ENCODE results near the gene AHI1. TPM values are rescaled to one million over a fixed set of nuclear protein-coding genes. Genes with fewer than 3 reads are reported as not detected.

AHI1 gene
- total RNA-seq: 10 to 100 TPM; 24.2 to 29.7 TPM

DNA sequence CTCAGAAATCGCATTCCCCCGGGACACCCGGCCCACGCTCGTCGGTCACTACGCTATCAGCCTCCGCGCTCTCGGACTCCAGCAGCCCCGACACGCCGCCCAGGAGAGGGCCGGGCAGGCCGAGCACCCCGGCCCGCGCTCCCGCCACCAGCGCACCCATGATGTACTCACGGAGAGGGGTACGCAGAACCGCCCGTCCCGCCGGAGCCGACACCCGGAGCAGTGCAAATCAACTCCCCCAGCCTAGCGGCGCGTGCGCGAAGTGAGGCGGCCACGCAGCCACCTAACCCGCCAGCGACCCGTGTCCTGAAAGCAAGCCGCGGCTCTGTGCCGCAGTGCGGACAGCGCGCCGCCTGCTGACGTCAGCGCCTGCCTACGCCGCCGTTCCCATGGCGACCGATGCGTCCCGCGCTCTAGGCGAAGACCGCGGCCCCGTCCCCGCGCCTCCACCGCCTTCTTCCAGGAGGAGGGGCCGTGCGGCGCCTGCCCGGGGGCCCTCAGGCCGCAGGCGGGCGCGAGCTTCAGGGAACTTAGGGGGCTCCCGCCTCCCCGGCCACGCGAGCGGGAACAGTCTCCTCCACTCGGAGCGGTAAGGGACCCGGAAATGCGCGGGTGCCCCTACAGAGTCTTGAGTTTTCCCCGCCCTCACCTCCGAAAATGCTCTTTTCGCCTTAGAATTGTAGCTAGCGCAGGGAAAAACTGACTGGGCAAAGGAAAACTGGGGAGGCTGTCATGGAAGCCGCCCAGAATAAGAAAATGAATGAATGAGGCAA is at the start of gene AHI1:
Gene AHI1, minus strand, starts transcription at position 329 of the 773 bp plus-strand sequence. CDS start 5,503 bp downstream, outside the sequence.
- no peaks in the 10 kb centered on the region for H3K27me3 Mint-ChIP-seq

GRCh38 chr6:135546680-135547418 is 49.3 kb upstream of the AHI1 start:
- no peak for ATAC-seq (replicated peaks)
- no peaks in the 10 kb centered on the region for H3K4me1 Mint-ChIP-seq
- no peak overlapping the region for H3K27ac Mint-ChIP-seq
- H3K36me3 Mint-ChIP-seq (ENCODE audit: low read depth): no peaks in the 10 kb centered on the region
- no peak overlapping the region for H3K4me3 Mint-ChIP-seq
- H3K9me3 Mint-ChIP-seq: no peaks in the 10 kb centered on the region
- peaks cover 12% of the 10 kb centered on the region for H3K27me3 Mint-ChIP-seq

More for the DNA sequence above, at the start of gene AHI1:
- Mint-ChIP-seq H3K27ac (no peak within 1 kb of the TSS), H3K4me3 (no peak within 1 kb of the TSS), H3K36me3 (ENCODE audit: low read depth) (peaks cover 31% of the 10 kb centered on the region), H3K4me1 (peaks cover 5% of the 10 kb centered on the region), H3K9me3 (no peaks in the 10 kb centered on the region)
- peak; percentile 87 for ATAC-seq (replicated peaks)

GRCh38 chr6:135546206-135546605 is 48.7 kb upstream of the AHI1 start:
- H3K27ac Mint-ChIP-seq: no peak overlapping the region
- no peak overlapping the region for H3K4me3 Mint-ChIP-seq
- no peak for ATAC-seq (replicated peaks)
- no peaks in the 10 kb centered on the region for H3K9me3 Mint-ChIP-seq
- H3K27me3 Mint-ChIP-seq: peaks cover 17% of the 10 kb centered on the region
- no peaks in the 10 kb centered on the region for H3K36me3 Mint-ChIP-seq (ENCODE audit: low read depth)
- no peaks in the 10 kb centered on the region for H3K4me1 Mint-ChIP-seq

DNA sequence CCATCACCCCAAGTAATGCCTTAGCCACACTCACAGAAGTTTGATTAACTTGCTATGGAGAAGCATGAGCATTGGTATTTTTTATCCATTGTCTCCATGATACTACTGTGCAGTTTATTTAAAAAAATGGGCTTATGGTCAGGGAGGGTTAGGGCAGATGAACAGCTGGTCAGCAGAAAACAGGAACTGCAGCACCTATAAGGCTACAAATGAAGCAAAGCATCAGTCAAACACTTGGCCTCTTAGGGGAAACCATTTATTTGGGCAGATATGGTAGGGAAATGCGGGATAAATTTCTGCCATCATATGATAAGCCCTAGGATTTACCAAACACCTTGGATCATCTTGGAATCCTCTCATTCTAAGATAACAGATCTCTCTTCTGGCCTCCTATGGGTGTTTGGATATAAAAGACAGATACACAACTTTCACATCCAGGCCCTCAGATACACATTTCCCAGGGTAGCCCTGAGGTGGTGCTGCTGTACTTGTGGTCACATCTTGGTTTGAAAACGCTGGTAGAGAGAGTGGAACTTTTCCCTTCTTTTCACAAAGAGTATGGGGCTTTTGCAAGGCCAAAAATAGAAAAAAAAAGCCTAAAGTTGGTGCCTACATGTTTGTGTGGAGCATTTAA is 42.8 kb upstream of the AHI1 start:
- peaks cover 26% of the 10 kb centered on the region for H3K27me3 Mint-ChIP-seq
- no peaks in the 10 kb centered on the region for H3K9me3 Mint-ChIP-seq
- peaks cover 9% of the 10 kb centered on the region for H3K4me1 Mint-ChIP-seq
- H3K4me3 Mint-ChIP-seq: no peak overlapping the region
- no peak overlapping the region for H3K27ac Mint-ChIP-seq
- no peak for ATAC-seq (replicated peaks)
- H3K36me3 Mint-ChIP-seq (ENCODE audit: low read depth): no peaks in the 10 kb centered on the region

DNA sequence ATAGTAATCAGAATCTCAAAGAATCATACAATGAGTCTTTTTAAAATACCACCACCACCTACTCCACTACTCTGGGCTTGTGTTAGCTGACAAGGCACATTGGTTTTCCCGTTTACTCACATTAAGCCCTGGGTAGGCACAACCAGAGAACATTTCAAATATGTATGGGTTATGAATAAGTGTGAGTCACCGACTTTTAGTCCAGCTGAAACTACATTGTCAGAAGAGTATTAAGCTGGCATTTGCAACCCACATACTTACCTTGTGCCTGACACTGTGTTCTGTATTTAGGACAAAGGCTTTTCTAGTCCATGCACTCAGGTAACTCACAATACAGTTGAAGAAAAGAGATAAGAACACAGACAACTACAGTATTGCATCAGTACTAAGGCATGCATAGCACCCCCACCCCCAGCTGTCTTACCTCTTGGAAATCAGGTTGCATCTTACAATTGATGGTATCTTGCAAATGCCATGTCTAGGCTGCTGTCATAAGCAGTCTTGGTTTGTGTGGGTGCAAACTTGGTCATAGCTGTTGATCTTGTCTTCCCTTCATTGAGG is 40.3 kb upstream of the AHI1 start:
- H3K27ac Mint-ChIP-seq: no peak overlapping the region
- H3K27me3 Mint-ChIP-seq: peaks cover 18% of the 10 kb centered on the region
- no peaks in the 10 kb centered on the region for H3K9me3 Mint-ChIP-seq
- H3K36me3 Mint-ChIP-seq (ENCODE audit: low read depth): no peaks in the 10 kb centered on the region
- H3K4me3 Mint-ChIP-seq: peak overlapping the region; percentile 17
- ATAC-seq (replicated peaks): peak; percentile 97
- peaks cover 9% of the 10 kb centered on the region for H3K4me1 Mint-ChIP-seq

GRCh38 chr6:135535989-135536414 is 38.5 kb upstream of the AHI1 start:
- H3K27ac Mint-ChIP-seq: no peak overlapping the region
- H3K36me3 Mint-ChIP-seq (ENCODE audit: low read depth): no peaks in the 10 kb centered on the region
- no peak overlapping the region for H3K4me3 Mint-ChIP-seq
- no peaks in the 10 kb centered on the region for H3K9me3 Mint-ChIP-seq
- peaks cover 9% of the 10 kb centered on the region for H3K27me3 Mint-ChIP-seq
- ATAC-seq (replicated peaks): no peak
- peaks cover 9% of the 10 kb centered on the region for H3K4me1 Mint-ChIP-seq

DNA sequence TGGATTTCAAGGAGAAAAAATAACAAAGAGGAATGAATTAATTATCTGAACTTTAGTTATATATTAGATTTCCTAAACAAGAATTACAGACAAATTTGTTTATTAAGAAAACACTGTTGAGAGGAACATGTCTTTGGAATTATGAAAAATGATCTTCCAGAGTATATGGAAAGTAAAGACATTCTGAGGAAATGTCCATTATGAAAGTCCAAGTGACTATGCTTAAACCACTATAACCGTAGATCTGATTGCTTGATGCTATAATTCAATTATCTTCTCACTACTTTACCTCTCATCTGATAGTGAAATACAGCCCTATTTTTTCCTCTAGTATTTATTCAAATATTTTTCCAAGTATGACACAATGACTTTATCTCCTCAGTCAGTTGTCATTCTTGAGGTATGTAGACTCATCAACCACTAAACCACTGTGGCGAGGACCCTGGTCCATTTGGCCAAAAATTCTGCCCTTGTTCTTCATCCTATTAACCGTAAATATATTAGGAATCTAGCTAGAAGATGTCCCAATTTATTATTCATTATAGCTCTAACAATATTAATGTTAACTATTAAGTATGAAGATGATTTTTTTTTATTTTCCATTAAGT is 37.3 kb upstream of the AHI1 start:
- Mint-ChIP-seq H3K27me3 (peaks cover 4% of the 10 kb centered on the region), H3K36me3 (ENCODE audit: low read depth) (no peaks in the 10 kb centered on the region), H3K4me3 (no peak overlapping the region), H3K9me3 (no peaks in the 10 kb centered on the region), H3K27ac (no peak overlapping the region), H3K4me1 (peaks cover 9% of the 10 kb centered on the region)
- no peak for ATAC-seq (replicated peaks)

GRCh38 chr6:135532559-135532958 is 35.0 kb upstream of the AHI1 start:
- ATAC-seq (replicated peaks): no peak

GRCh38 chr6:135531954-135532490 is 34.5 kb upstream of the AHI1 start:
- Mint-ChIP-seq H3K36me3 (ENCODE audit: low read depth) (no peaks in the 10 kb centered on the region), H3K4me3 (no peak overlapping the region), H3K9me3 (no peaks in the 10 kb centered on the region), H3K27ac (no peak overlapping the region), H3K27me3 (no peaks in the 10 kb centered on the region), H3K4me1 (no peaks in the 10 kb centered on the region)
- ATAC-seq (replicated peaks): no peak

More at GRCh38 chr6:135532559-135532958, 35.0 kb upstream of the AHI1 start:
- peaks cover 1% of the 10 kb centered on the region for H3K4me1 Mint-ChIP-seq
- no peak overlapping the region for H3K27ac Mint-ChIP-seq
- H3K27me3 Mint-ChIP-seq: no peaks in the 10 kb centered on the region
- H3K36me3 Mint-ChIP-seq (ENCODE audit: low read depth): no peaks in the 10 kb centered on the region
- no peak overlapping the region for H3K4me3 Mint-ChIP-seq
- no peaks in the 10 kb centered on the region for H3K9me3 Mint-ChIP-seq

DNA sequence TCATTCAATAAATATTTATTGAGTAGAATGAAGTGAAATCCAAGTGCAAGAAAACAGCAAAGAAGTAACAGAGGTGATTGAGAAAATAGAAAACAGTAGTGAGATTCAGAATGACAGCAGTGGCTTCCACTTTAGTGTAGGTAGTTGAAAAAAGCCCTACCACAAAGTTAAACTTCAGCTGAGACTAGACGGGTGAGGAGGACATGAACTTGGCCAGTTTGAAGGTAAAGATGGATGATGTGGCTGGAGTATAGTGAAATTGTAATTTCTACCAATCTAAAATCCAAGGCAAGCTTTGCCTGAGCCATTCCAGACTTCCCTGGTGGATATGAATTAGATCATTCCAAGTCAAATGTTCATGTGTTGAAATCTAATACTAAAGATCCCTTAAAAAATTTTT is 32.6 kb upstream of the AHI1 start:
- H3K4me3 Mint-ChIP-seq: no peak overlapping the region
- no peaks in the 10 kb centered on the region for H3K27me3 Mint-ChIP-seq
- no peak for ATAC-seq (replicated peaks)
- H3K27ac Mint-ChIP-seq: no peak overlapping the region
- H3K9me3 Mint-ChIP-seq: no peaks in the 10 kb centered on the region
- H3K36me3 Mint-ChIP-seq (ENCODE audit: low read depth): no peaks in the 10 kb centered on the region
- H3K4me1 Mint-ChIP-seq: no peaks in the 10 kb centered on the region

DNA sequence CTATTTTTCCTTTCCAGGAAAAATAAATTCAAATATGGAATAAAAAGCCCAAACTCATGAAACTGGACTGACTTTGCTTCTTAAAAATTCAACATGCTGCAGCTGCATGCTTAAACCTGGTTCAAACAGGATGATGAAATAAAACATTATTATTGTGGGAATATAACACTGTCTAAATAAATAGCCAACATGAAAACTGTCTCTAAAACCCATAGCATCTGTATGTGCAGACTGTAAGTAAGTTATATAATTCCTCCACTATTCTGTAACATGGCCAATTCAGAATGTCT is 30.4 kb upstream of the AHI1 start:
- Mint-ChIP-seq H3K27ac (no peak overlapping the region), H3K9me3 (no peaks in the 10 kb centered on the region), H3K4me1 (no peaks in the 10 kb centered on the region), H3K4me3 (no peak overlapping the region), H3K27me3 (no peaks in the 10 kb centered on the region), H3K36me3 (ENCODE audit: low read depth) (no peaks in the 10 kb centered on the region)
- no peak for ATAC-seq (replicated peaks)

GRCh38 chr6:135527116-135527959 is 29.8 kb upstream of the AHI1 start:
- no peaks in the 10 kb centered on the region for H3K36me3 Mint-ChIP-seq (ENCODE audit: low read depth)
- ATAC-seq (replicated peaks): no peak
- no peaks in the 10 kb centered on the region for H3K9me3 Mint-ChIP-seq
- no peak overlapping the region for H3K4me3 Mint-ChIP-seq
- no peaks in the 10 kb centered on the region for H3K4me1 Mint-ChIP-seq
- no peak overlapping the region for H3K27ac Mint-ChIP-seq
- H3K27me3 Mint-ChIP-seq: no peaks in the 10 kb centered on the region

DNA sequence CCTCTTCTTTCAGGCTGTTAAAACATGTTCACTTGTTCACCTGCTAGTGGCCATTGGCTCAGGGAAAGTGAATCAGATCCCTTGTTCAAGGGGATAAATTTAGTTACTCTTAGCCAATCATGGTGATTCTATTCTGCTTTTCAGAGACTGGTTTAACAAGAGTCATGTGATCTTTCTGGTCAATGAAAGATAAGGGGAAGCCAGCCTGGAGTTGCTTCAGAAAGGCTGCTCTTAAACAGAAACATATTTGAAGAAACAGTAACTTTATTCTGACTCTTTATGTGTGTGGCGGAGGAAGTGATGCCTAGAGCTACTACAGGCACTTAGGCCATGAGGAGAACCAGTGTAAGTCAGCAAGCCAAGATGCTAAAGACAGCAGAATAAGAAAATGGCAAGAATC is 28.1 kb upstream of the AHI1 start:
- H3K4me1 Mint-ChIP-seq: no peaks in the 10 kb centered on the region
- no peak overlapping the region for H3K27ac Mint-ChIP-seq
- no peaks in the 10 kb centered on the region for H3K36me3 Mint-ChIP-seq (ENCODE audit: low read depth)
- ATAC-seq (replicated peaks): no peak
- no peak overlapping the region for H3K4me3 Mint-ChIP-seq
- no peaks in the 10 kb centered on the region for H3K9me3 Mint-ChIP-seq
- no peaks in the 10 kb centered on the region for H3K27me3 Mint-ChIP-seq
